CD14-positive monocyte (primary cell): ENCODE measurements around the gene LSM5. TPM values are rescaled to one million over a fixed set of nuclear protein-coding genes. Genes with fewer than 3 reads are reported as not detected.
A peak's percentile ranks its signal among the peaks of the same experiment; 100 is the strongest.

Source experiments
- DNase-seq, 3 donors: peaks; one replicate each; pipeline ENCODE4 v3.0.0-alpha.2; 2011 to 2022
- H2AFZ ChIP-seq: 2 replicates; pipeline ENCODE4 v1.6.0; 2012; ENCODE audit warnings: mild to moderate bottlenecking, low read depth, low read length, inconsistent platforms; ENCODE audit not compliant: insufficient read depth, poor library complexity, severe bottlenecking
- H3K27ac ChIP-seq, 2 donors: 1 replicate in 1 of 2; 2 replicates in 1 of 2; pipeline ENCODE4 v1.5.1; 2012 to 2013; ENCODE audit warnings: low read length in 2 of 2, control low read depth in 1 of 2, inconsistent platforms in 1 of 2, low read depth in 1 of 2, mild to moderate bottlenecking in 1 of 2
- H3K27me3 ChIP-seq, 2 donors: one replicate each; pipeline versions ENCODE4 v1.6.0 to v1.6.1; 2011 to 2013; ENCODE audit warnings: low read length in 2 of 2; ENCODE audit not compliant: control insufficient read depth in 2 of 2, insufficient read depth in 2 of 2
- H3K36me3 ChIP-seq, 2 donors: replicated peaks in 1 of 2; 1 replicate in 1 of 2; 2 replicates in 1 of 2; pipeline versions ENCODE4 v1.5.1 to v1.6.1; 2012 to 2013; ENCODE audit warnings: low read length in 2 of 2, control low read depth in 1 of 2, inconsistent platforms in 1 of 2, mild to moderate bottlenecking in 1 of 2; ENCODE audit not compliant: insufficient read depth in 2 of 2, control insufficient read depth in 1 of 2
- H3K4me1 ChIP-seq, 2 donors: 1 replicate in 1 of 2; 2 replicates in 1 of 2; pipeline versions ENCODE4 v1.5.1 to v1.6.1; 2012 to 2013; ENCODE audit warnings: low read length in 2 of 2, control low read depth in 1 of 2, inconsistent platforms in 1 of 2, mild to moderate bottlenecking in 1 of 2, moderate library complexity in 1 of 2; ENCODE audit not compliant: insufficient read depth in 2 of 2, control insufficient read depth in 1 of 2
- H3K4me2 ChIP-seq: replicated peaks from 2 replicates; pipeline ENCODE3; 2012; ENCODE audit warnings: low read length, moderate library complexity, mild to moderate bottlenecking; ENCODE audit not compliant: poor library complexity, severe bottlenecking; ENCODE audit errors: extremely low read depth
- H3K4me3 ChIP-seq, 3 experiments: fragments of 200-600 bp in 1 of 3; sonication (generic) in 1 of 3; replicated peaks in 1 of 3; 1 replicate in 2 of 3; 2 replicates in 1 of 3; pipeline ENCODE4 v1.5.1; 2011 to 2013; ENCODE audit warnings: low read length in 3 of 3, mild to moderate bottlenecking in 3 of 3, control low read depth in 2 of 3, low read depth in 2 of 3, inconsistent platforms in 1 of 3, moderate library complexity in 1 of 3
- H3K79me2 ChIP-seq: 2 replicates; pipeline ENCODE4 v1.6.0; 2012; ENCODE audit warnings: mild to moderate bottlenecking, control low read depth, inconsistent platforms, low read length, moderate library complexity; ENCODE audit not compliant: insufficient read depth
- H3K9ac ChIP-seq: 2 replicates; pipeline ENCODE4 v1.6.0; 2017; ENCODE audit warnings: low read length, mild to moderate bottlenecking; ENCODE audit not compliant: insufficient read depth, poor library complexity, severe bottlenecking
- H3K9me3 ChIP-seq, 2 donors: replicated peaks in 1 of 2; 1 replicate in 1 of 2; 2 replicates in 1 of 2; pipeline versions ENCODE4 v1.5.1 to v1.6.1; 2012 to 2013; ENCODE audit warnings: low read length in 2 of 2, control low read depth in 1 of 2; ENCODE audit not compliant: control insufficient read depth in 1 of 2, insufficient read depth in 1 of 2
- H4K20me1 ChIP-seq: 2 replicates; pipeline ENCODE4 v1.6.0; 2012; ENCODE audit warnings: mild to moderate bottlenecking, low read length, control low read depth, moderate library complexity; ENCODE audit not compliant: insufficient read depth
- H3K27ac Mint-ChIP-seq, 7 donors: one replicate each; pipeline ENCODE4 v1.8.0; 2020; ENCODE audit warnings: mild to moderate bottlenecking in 7 of 7, mixed read lengths in 7 of 7, moderate library complexity in 6 of 7, inconsistent platforms in 2 of 7
- H3K27me3 Mint-ChIP-seq, 3 donors: one replicate each; pipeline ENCODE4 v1.8.0; 2021 to 2022; ENCODE audit warnings: low read depth in 3 of 3, mild to moderate bottlenecking in 3 of 3, mixed read lengths in 3 of 3, moderate library complexity in 3 of 3, inconsistent platforms in 1 of 3
- H3K36me3 Mint-ChIP-seq, 2 donors: one replicate each; pipeline ENCODE4 v1.8.0; 2020; ENCODE audit warnings: mixed read lengths in 2 of 2, inconsistent platforms in 1 of 2, mild to moderate bottlenecking in 1 of 2
- H3K4me1 Mint-ChIP-seq: one replicate; pipeline ENCODE4 v1.8.0; 2020; ENCODE audit warnings: mild to moderate bottlenecking, mixed read lengths
- H3K4me3 Mint-ChIP-seq, 2 donors: one replicate each; pipeline ENCODE4 v1.8.0; 2020; ENCODE audit warnings: mild to moderate bottlenecking in 2 of 2, mixed read lengths in 2 of 2, moderate library complexity in 1 of 2
- H3K9me3 Mint-ChIP-seq, 7 donors: one replicate each; pipeline ENCODE4 v1.8.0; 2020 to 2022; ENCODE audit warnings: mixed read lengths in 7 of 7, mild to moderate bottlenecking in 6 of 7, moderate library complexity in 6 of 7, inconsistent platforms in 2 of 7
- CTCF ChIP-seq: fragments of 200-600 bp; IDR thresholded peaks from one replicate; pipeline ENCODE4 v1.8.0; 2022; ENCODE audit warnings: antibody characterized with exemption, mild to moderate bottlenecking
- WGBS: methylation state at CpG from one replicate; pipeline ENCODE4 v1.1.5; 2013; ENCODE audit warnings: missing lambda C conversion rate; ENCODE audit not compliant: insufficient coverage; 5-methylcytosine and 5-hydroxymethylcytosine counted together
- intact Hi-C, 2 donors: fragments of 100-400 bp; cut with micrococcal nuclease; formaldehyde crosslinking; loops; one replicate each; pipeline versions ENCODE4 v1.15.0 to v1.15.1; 2023
- polyA plus RNA-seq, 3 donors: library from polyadenylated mRNA; depleted of rRNA in 1 of 3; unstranded in 2 of 3; stranded (reverse) in 1 of 3; fragments of 300-500 nt in 2 of 3; fragments of >200 nt in 1 of 3; fragmentation: Illumina TruSeq in 2 of 3; gene quantifications; 1 replicate in 2 of 3; 2 replicates in 1 of 3; pipeline ENCODE4 v1.2.3, GENCODE V29; 2012 to 2021

LSM5 gene
- polyA plus RNA-seq, 3 donors, result 16.4 to 81.1 (median 78.2) TPM

- DNase-seq, result no peak
- Mint-ChIP-seq H3K36me3 (peaks cover 7 to 19% of the 10 kb centered on the region in 2 donors), H3K9me3 (peaks cover 0 to 2% (median 0%) of the 10 kb centered on the region in 7 donors), H3K4me3 (no peak overlapping the region), H3K4me1 (peaks cover 3% of the 10 kb centered on the region), H3K27me3 (peaks cover 0 to 2% (median 0%) of the 10 kb centered on the region in 3 donors), H3K27ac (no peak overlapping the region)
- Histone ChIP-seq H3K4me3 (no peak overlapping the region), H2AFZ (no peak overlapping the region), H3K27ac (no peak overlapping the region), H3K4me2 (no peak overlapping the region), H3K4me1 (no peaks in the 10 kb centered on the region), H3K79me2 (peaks cover 82% of the 10 kb centered on the region), H3K36me3 (peaks cover 6 to 25% of the 10 kb centered on the region in 2 donors), H4K20me1 (peaks cover 97% of the 10 kb centered on the region), H3K27me3 (no peaks in the 10 kb centered on the region), H3K9me3 (no peaks in the 10 kb centered on the region), H3K9ac (no peak overlapping the region)
- no peak for TF ChIP-seq CTCF
- WGBS, result 0% methylated on average over 2 of the region's 8 CpGs
- intact Hi-C loops, result no loop called here
These were observed 43.3 kb upstream of the LSM5 start for GRCh38 chr7:32533276-32534029.

- Histone ChIP-seq H3K9me3 (no peaks in the 10 kb centered on the region), H3K9ac (no peak overlapping the region)
These were observed 42.5 kb upstream of the LSM5 start for GRCh38 chr7:32532716-32533115.

More at GRCh38 chr7:32532716-32533115, 42.5 kb upstream of the LSM5 start:
- Histone ChIP-seq H3K27me3 (no peaks in the 10 kb centered on the region), H3K27ac (no peak overlapping the region), H3K4me3 (no peak overlapping the region), H2AFZ (no peak overlapping the region), H3K36me3 (peaks cover 6 to 25% of the 10 kb centered on the region in 2 donors), H3K4me2 (no peak overlapping the region), H3K4me1 (no peaks in the 10 kb centered on the region), H3K79me2 (peaks cover 82% of the 10 kb centered on the region), H4K20me1 (peaks cover 98% of the 10 kb centered on the region)
- 97% methylated on average over 5 of the region's 5 CpGs for WGBS
- Mint-ChIP-seq H3K27ac (peak overlapping the region in 1 of 7 donors; percentile 55), H3K4me3 (no peak overlapping the region), H3K36me3 (peaks cover 13 to 19% of the 10 kb centered on the region in 2 donors), H3K9me3 (peaks cover 0 to 3% (median 0%) of the 10 kb centered on the region in 7 donors), H3K27me3 (peaks cover 0 to 2% (median 0%) of the 10 kb centered on the region in 3 donors), H3K4me1 (peaks cover 6% of the 10 kb centered on the region)
- intact Hi-C loops, result no loop called here
- no peak for DNase-seq
- no peak for TF ChIP-seq CTCF
